Stimulated activated CD8-positive, alpha-beta memory T cell treated with anti-CD3 and anti-CD28 coated beads, Interleukin-4, amount 100 ng/mL, for 48 hours (primary cell): ENCODE measurements around the gene EPS8.
"Not testable (repeated sequence)": the region's sequence is repeated elsewhere in the genome, so short reads cannot be mapped to it uniquely, and the experiment has no call there.

Experiments
- DNase-seq: peaks from one replicate; pipeline ENCODE4 v3.0.0-alpha.2; 2020

The EPS8 gene

DNA sequence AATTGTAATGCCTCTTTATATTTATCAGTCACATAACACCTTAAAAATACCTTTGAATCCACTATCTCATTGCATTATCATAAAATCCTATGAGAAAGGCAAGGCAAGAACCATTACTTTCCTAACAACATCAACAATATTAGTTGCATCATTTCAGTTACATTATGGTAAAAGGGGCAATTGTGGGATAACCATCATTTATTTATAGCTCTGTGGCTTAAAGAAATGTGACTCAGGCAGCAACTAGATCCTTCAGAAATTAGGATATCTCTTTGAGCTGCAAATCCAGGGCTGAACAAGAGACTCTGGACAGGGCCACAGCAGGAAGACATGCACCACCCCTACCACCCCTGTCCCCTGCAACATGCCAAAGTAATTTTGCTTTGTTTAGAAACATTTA, 36.4 kb downstream of the EPS8 start:
- DNase-seq: no peak

DNA sequence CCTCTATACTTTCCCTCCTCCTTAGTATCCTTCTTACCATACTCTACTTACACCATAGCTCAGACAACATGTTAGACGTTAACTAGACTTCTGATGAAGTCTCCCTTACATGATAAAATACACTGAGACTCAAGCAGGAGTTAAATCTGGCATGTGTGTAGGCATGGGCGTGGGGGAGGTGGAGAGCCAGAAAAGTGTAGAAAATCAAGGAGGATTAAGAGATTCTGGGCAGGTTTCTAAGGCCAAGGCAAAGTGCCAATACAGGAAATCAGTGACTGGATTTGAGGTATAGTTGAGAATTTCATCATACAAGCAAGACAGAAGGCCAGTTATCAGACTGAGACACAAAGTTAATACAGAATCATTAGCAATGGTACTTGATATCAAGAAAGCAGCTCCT, 37.4 kb downstream of the EPS8 start:
- no peak for DNase-seq

DNA sequence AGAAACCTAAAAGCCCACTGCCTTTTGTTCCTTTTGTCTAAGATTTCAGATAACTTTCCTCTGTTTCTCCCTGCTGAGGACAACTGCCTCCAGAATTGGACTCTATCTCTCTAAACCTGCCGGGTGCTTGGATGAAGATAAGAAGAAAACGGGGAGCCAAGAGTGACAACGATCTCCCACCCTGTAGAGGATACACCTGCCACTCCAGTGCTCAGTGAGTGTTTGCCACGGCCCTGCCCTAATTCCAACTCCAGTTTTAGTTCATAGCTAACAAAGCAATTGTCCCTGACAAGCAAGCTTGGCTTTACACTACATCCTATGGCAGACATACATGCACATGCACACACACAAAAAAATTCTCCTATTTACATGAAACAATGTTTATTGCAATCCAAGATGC, 39.3 kb downstream of the EPS8 start:
- DNase-seq: no peak

DNA sequence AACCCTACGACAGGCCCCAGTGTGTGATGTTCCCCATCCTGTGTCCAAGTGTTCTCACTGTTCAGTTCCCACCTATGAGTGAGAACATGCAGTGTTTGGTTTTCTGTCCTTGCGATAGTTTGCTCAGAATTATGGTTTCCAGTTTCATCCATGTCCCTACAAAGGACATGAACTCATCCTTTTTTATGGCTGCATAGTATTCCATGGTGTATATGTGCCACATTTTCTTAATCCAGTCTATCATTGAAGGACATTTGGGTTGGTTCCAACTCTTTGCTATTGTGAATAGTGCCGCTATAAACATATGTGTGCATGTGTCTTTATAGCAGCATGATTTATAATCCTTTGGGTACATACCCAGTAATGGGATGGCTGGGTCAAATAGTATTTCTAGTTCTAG, 47.3 kb downstream of the EPS8 start:
- DNase-seq: not testable (repeated sequence)

DNA sequence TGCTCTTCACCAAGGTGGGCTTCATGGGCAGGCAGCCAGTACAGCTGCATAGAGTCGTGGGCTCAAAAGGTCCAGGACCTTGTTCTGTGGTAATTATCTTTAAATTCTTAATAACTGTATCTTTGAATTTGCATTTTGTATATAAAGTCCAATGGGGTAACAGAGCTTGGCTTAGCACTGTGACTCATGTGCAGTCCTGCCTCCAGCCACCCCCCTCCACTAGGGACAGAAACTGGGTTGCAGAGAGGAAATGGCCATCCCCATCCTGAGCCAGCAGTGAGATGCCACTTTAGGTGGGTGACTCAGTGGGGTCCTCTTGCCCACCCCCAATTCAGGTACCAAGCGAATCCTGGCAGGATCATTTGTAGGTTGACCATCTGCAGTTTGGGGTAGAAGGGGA, 48.1 kb downstream of the EPS8 start:
- DNase-seq: no peak

DNA sequence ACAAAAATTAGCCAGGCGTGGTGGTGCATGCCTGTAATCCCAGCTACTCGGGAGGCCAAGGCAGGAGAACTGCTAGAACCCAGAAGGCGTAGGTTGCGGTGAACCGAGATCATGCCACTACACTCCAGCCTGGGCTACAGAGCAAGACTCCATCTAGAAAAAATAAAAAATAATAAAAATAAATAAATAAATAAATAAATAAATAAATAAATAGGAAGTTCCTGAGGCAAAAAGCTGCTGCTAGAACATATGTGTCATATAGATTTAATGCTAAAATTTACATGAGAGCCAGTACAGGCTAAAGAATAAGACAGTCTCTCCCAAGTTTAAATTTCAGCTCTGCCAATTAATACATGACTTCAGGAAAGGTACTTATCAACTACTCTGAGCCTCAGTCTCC, 48.8 kb downstream of the EPS8 start:
- DNase-seq: not testable (repeated sequence)

DNA sequence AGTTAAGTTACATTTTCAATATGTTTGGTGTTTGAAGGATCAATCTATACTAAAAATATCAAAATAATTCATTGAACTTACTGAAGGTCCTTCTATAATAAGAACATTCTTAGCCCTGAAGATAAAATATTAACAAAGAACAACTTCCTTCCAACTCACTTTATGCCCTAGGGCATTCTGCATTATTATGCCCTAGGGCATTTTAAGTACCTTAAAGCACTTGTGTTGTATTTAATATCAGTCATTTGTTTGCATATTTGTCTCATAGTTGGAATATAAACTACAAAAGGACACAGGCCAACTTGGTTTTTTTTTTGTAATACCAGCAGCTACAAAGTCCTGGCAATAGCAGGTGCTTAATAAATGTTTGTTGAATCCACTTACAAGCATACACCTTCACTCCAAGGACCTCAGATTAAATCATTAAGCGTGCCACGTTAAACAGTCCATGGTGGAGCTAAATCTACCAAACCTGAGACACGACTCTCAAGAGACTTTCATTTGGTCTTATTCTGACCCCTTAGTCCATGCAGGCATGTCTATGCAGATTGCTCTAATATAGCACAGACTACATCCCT, 50.7 kb downstream of the EPS8 start:
- no peak for DNase-seq

DNA sequence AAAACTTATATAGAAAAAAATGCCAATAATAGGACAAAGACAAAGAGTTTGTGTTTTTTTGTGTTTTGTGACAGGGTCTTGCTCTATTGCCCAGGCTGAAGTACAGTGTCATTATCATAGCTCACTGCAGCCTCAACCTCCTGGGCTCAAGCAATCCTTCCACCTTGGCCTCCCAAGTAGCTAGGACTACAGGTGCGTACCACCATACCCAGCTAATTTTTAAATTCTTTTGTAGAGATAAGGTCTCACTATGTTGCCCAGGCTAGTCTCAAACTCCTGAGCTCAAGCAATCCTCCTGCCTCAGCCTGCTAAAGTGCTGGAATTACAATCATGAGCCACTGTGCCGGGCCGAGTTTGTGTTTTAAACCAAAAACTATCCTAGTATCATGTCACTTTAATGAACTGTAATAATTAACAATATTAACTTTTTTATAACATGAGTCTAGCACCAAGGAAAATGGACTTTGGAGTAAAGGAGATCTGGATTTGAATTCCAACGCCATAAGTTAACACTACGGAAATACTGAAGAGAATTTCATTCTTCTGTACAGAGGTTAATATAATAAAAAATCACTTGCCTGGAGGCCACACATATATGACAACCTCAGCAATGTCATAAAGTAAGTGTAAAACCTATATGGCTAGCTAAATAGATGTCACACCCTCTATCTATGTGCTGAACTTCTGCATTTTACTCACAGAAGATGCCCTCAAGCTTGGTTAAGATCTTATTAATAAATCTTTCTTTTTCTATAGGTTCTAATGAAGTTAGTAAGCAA, 53.2 kb downstream of the EPS8 start:
- DNase-seq: no peak

DNA sequence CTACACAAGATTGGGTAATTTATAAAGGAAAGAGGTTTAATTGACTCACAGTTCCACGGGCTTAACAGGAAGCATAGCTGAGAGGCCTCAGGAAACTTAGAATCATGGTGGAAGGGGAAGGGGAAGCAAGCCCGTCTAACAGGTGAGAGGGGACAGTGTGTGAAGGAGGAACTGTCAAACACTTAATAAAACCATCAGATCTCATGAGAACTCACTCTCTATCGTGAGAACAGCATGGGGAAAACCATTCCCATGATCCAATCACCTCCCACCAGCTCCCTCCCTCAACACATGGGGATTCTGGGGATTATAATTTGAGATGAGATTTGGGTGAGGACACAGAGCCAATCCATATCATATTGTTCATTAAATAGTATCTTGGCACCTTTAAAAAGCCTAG, 56.1 kb downstream of the EPS8 start:
- DNase-seq: no peak

DNA sequence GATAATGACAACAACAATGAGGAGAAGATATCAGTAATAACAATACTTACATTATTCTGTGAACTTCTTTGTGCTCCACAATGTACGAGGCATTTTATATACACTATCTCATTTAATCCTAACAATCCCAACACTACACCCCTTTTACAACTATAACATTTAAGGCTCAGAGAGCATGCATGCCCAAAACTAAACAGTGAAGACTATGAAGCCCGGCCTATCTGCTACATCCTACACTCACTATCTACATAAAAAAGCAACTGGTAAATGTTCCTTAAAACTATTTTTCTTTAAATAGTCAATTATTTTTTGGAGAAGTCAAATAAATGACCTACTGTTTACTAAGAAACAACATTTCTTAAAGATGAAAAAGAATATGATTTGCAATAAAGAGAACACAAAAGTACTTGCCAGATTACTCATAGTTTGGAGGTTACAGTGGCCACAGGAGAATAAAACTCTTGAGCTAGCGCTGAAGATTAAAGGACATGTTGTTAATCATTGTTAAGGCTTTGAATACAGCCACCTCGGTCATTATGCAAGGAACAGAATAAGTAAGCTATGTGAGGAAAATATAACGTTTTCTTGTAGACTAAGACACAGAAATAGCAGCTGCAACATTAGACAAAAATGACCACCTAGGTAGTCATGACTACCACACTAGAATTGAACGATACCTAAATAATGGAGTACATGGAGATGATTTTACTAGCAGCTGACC, 56.7 kb downstream of the EPS8 start:
- DNase-seq: no peak

DNA sequence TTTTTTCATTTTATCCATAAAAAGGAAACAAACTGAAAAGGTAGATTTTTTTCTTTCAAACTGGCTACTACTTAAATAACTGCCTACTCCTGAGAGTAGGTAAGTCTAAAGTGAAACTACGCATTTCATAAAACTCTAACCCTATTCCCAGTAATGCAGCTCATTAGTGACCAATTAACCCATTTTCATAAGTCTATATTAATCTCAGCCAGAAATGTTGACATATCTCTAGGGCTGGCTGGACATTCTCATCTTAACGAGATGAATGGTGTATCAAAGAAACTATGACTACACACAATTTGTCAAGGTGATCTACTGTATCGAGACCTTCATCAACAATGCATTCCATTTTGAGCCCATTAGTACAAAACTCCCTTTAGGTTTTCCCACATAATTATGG, 57.2 kb downstream of the EPS8 start:
- no peak for DNase-seq

DNA sequence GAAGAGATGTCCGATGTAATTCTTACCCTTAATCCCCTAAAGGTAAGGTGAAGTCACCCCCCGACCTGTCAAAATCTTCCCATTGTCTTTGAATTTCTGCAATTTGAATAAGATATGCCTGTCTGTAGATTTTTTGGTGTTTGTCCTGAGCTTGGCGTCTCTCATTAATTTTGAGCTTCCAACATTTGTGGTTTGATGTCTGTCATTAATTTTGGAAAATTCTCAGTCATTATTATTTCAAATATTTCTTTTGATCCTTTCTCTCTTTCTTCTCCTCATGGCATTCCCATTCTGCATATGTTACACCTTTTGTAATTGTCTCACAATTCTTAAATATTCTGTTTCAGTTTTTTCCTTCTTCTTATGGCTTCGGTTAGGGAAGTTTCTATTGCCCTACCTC, 60.1 kb downstream of the EPS8 start:
- no peak for DNase-seq

DNA sequence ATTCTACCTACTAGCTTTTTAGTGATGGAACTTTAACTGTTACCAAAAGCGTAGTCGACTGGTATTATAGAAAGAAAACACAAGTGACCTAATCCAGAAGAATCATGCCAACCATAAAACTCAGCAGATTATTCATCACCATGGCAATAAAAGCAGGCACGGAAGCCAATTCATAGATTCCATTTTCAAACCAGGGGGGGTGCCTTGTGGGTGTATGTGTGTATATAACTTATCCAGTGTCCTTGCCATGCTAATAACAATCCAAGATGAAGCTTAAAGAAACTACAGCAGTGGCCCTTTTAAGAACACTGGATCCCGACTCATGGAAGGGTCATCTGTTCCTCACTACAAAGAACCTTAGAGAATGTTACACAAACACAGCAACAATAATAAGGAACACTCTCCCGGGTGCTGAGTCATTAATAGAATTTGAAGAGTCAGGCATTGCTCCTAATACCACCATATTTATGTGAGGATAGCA, 61.0 kb downstream of the EPS8 start:
- no peak for DNase-seq

DNA sequence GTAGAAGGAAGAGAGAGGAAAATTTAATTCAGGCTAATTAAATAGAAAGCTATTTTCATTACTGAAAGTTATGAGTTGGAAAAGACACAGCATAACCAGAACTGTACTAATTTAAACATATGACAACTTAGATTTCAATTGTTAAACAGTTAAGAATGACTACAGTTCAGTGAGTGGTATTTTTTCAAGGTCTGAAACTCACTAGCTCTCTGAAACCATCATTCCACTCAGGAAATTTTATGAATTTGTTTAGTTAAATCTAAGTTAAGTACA, 62.4 kb downstream of the EPS8 start:
- DNase-seq: no peak

DNA sequence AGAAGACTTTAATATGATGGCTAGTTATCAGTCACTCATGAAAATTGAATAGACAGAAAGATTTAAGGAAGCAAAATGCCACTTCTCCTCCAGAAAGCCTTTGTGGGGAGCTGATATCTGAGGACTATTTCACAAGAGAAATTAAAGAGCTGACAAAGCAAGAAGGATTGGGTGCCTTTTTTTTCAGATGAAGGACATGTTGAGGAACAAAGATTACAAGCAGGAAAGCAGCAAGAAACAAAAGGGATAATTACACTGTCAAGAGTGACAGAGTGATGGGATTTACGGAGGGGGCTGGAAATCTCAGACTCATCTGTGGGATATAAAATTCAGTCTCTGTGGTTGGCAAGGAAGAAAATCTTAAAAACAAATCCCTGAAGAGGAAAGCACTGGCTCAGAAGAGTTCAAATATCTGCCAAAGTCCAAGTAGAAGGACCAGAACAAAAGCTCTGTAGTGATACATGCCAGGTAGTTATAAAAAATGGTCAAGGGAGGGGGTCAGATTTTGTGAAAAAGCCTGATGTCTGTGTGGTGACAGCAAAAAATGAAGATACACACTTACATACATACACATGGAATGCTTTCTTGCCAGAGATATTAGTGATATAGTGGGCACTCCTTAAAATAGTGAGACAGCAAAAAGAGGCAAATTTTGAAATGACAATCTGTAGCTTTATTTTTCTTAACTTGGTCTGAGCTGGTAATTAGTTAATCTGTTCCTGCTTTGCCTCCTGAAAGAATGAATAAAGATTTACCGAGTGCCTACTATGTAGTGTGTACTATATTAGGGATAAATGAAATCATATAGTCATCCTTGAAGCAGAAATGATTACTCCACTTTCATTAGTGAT, 62.9 kb downstream of the EPS8 start:
- no peak for DNase-seq

DNA sequence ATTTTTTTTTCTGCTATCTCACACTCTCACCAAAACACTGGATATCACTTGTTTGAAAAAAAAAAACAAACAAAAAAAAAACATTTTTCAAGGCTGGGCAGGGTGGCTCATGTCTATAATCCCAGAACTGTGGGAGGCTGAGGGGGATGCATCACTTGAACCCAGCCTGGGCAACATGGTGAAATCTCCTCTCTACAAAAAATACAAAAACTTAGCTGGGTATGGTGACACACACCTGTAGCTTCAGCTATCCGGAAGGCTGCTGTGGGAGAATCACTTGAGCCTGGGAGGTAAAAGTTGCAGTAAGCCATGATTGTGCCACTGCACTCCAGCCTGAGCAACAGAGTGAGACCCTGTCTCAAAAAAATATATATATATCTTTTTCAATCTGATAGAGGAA, 66.2 kb downstream of the EPS8 start:
- DNase-seq: no peak

DNA sequence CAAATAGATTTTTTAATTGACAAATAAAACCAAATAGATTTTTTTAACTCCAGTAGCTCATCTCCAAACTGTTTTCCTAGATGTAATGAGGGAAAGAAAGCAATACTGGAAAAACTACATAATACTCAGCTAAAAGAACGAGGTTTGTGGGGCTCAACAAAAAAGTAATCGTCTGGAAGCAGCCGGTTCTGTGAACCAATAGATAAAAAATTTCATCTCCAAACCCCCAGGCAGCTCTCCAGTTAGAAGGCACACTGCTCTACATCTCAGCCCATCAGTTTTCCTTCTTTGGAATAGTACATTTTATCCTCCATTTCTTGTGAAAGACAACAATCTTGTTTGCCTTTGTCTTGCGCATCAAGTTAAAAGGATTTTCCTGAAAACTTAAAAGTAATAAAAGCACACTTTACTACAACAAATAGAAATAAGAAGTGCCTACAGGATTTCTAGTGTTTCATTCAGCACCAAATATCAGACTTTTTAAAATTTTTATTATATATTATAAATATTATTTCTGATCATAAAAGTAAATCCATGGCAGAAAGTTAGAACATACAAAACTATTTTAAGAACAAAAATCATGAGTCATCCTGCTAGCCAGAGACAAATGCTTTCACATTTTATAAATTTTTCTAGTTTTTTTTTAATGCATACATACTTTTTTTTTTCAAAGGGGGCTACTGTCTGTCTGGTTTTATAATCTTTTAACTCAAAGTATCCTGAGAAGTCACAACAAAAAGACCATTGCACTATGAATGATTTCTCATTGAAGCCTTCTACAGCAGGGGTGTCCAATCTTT, 67.7 kb downstream of the EPS8 start:
- no peak for DNase-seq

DNA sequence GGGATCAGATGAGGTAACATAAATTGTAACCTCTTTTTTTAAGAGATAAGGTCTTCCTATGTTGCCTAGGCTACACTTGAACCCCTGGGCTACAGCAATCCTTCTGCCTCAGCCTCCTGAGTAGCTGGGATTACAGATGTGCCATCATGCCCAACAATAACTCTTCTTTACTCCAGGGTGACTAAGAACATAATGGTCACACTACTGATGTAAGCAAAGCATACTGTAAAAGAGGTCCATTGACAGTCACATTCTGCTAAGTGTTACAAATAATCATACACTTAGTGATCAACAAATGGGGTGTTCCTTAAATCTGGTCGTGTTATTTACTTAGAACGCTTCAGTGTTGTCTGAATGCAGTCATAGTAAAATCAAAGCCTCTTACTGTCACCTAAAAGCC, 68.9 kb downstream of the EPS8 start:
- DNase-seq: no peak

DNA sequence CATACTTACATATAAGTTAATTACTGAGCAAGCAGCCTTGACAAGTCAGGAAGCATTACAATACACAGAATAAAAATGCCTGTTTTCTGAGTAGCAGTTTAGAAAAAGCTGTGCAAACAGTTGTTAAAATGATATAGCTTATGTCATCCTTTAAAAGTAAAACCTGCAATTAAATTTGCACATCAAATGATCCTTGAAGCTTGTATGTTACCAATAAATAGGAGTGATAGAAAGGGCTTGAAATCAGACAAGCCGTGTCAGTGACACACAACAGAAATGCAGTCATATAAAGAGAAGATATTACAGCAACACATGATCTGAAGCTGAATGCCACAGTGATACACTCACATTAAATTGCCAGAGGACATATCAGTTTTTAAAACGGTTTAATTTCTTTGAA, 70.0 kb downstream of the EPS8 start:
- no peak for DNase-seq

DNA sequence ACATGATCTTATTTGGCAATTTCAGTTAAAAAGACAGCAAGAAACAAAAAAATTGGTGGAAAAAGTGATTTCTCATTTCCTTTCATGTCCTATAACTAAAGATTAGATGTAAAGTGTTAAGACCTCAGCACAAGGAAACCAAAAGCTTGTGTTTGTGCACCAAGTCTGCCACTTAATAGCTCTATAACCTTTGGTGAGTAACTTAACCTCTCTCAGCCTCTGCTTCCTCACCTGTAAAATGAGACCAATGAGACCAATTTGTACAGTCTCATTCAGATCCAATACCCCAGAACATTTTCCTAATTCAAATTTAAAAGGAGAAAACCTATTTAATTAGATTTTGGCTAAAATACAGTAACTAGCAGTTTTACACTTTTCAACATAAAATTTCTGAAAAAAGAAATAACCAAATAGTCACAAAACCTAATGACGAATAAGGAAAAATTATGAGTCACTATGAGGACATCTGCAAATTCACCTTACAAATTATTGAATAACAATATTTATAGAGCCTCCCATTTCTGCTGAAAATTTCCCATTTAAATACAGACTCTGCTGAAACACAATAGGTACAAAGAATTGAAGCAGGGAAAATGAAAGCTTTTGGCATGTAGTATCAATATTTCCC, 71.1 kb downstream of the EPS8 start:
- DNase-seq: no peak

DNA sequence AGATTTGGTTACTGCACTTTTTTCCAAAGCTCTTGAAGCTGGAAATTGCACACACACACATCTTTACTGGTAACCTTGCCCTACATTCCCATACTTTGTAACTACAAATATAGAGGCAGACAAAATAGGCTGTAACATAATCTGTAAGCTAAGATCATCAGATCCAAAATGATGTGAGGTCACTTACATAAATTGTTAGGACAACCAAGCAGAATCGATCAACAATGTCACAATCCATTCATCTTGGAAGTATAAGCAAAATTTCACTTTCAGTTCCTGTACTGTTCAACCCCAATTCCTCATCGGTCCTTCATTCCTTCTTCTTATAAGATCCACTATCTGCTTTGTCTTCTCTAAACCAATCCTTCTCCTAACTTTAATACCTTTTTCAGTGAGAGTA, 72.6 kb downstream of the EPS8 start:
- DNase-seq: no peak

DNA sequence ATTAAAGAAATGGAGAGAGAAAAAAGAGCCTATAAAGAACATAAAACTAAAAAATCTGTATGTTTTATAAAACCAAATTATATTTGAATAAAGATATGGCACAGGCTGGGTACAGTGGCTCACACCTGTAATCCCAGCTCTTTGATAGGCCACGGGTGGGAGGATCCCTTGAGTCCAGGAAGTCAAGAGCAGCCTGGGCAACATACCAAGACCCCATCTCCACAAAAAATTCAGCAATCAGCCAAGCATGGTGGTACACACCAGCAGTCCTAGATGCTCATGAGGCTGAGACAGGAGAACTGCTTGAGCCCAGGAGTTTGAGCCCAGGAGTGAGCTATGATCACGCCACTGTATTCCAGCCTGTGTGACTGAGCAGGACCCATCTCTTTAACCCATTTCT, 74.9 kb downstream of the EPS8 start:
- DNase-seq: no peak
